Activated T-helper 1 cell treated with Interleukin-2 at 50 U/mL for 16 hours (primary cell): Measurements from ENCODE around the gene KLRF1.
"Not testable (repeated sequence)": the region's sequence is repeated elsewhere in the genome, so short reads cannot be mapped to it uniquely, and the experiment has no call there.

ENCODE experiments used
- DNase-seq: peaks from one replicate; pipeline ENCODE4 v3.0.0-alpha.2; 2020; ENCODE audit warnings: low read depth

KLRF1 gene

GRCh38 chr12:9870286-9870866 lies 43.1 kb downstream of the KLRF1 start:
- DNase-seq = no peak

GRCh38 chr12:9872162-9872561 lies 44.9 kb downstream of the KLRF1 start:
- DNase-seq = no peak

GRCh38 chr12:9872742-9873141 lies 45.5 kb downstream of the KLRF1 start:
- DNase-seq = no peak

- DNase-seq = not testable (repeated sequence)
These were observed 48.8 kb downstream of the KLRF1 start for GRCh38 chr12:9876120-9876519.

- DNase-seq = no peak
These were observed 53.3 kb downstream of the KLRF1 start for GRCh38 chr12:9880532-9881078.

GRCh38 chr12:9881246-9881645 lies 54.0 kb downstream of the KLRF1 start, which contains the start of gene KLRF2:
Gene KLRF2, plus strand, starts transcription at chr12:9881489. Its CDS starts 107 bp downstream, at chr12:9881596.
- DNase-seq = no peak

- no peak for DNase-seq
These were observed 54.7 kb downstream of the KLRF1 start for GRCh38 chr12:9881988-9882387.

- DNase-seq = no peak
These were observed 55.9 kb downstream of the KLRF1 start for GRCh38 chr12:9883175-9883574.

GRCh38 chr12:9888665-9889273 lies 61.5 kb downstream of the KLRF1 start:
- no peak for DNase-seq
